GM06990 (cell line): ENCODE measurements around the gene TPH2.

Experiments used
- DNase-seq: peaks from one replicate; pipeline ENCODE4 v3.0.0-alpha.2; 2011; ENCODE audit not compliant: insufficient read length; ENCODE audit errors: extremely low read depth
- H3K27me3 ChIP-seq: replicated peaks from 2 replicates; pipeline ENCODE4 v1.6.0; 2011; ENCODE audit warnings: low read length; ENCODE audit not compliant: control insufficient read depth, insufficient read depth
- H3K36me3 ChIP-seq: 2 replicates; pipeline ENCODE4 v1.5.1; 2011; ENCODE audit warnings: low read length; ENCODE audit not compliant: control insufficient read depth, insufficient read depth
- H3K4me3 ChIP-seq: replicated peaks from 2 replicates; pipeline ENCODE4 v1.5.1; 2011; ENCODE audit warnings: low read depth, mild to moderate bottlenecking, control low read depth, low read length
- CTCF ChIP-seq: IDR thresholded peaks from 2 replicates; pipeline ENCODE4 v1.5.1; 2011; ENCODE audit warnings: low read length, control low read depth, mild to moderate bottlenecking, inconsistent platforms; ENCODE audit not compliant: insufficient read depth, poor library complexity, severe bottlenecking

The TPH2 gene

DNA sequence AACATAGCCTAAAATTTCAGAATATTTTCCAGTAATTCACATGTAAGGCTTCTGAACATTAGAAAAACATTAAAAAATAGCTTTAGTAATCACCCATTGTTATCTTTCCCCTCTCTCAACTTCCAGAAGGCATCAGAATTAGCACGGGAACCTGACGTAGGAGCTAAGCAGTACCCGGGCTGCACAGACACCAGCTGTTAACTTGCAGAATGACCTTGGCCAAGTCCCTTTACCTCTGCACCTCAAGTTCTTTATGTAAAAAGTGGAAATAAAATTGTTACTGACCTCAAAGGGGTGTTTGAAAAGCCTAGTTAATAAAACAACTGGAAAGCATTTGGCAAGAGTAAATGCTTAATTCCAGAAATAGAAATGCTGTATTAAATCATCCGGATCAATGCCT is 7.2 kb downstream of the TPH2 start:
- no peak for DNase-seq
- Histone ChIP-seq H3K36me3 (no peaks in the 10 kb centered on the region), H3K4me3 (no peak overlapping the region), H3K27me3 (no peaks in the 10 kb centered on the region; the same call in 1 of the 2 replicates)
- no peak for TF ChIP-seq CTCF

DNA sequence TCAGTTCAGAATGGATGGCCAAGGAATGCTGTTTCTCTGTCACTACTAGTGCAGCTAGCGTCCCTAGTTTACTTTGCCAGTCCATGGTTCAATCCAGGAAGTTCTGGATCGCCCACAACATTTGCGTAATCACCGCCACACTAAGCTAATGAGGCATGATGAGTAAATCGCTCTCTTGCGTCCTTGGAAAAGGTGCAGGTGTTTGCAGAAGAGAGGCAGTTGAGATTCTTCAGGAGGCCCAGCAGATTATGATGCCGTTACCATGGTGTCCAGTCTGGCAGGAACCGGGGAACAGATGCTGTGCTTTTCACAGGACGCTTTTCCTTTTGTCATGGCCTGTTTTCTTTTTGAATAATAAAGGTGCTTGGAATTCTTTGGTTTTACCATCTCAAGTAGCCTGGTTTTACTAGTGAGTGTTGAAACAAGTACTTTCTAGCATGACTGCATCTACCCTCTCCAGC is 9.0 kb downstream of the TPH2 start:
- Histone ChIP-seq H3K27me3 (no peaks in the 10 kb centered on the region; the same call in 1 of the 2 replicates), H3K4me3 (no peak overlapping the region), H3K36me3 (no peaks in the 10 kb centered on the region)
- no peak for DNase-seq
- no peak for TF ChIP-seq CTCF

DNA sequence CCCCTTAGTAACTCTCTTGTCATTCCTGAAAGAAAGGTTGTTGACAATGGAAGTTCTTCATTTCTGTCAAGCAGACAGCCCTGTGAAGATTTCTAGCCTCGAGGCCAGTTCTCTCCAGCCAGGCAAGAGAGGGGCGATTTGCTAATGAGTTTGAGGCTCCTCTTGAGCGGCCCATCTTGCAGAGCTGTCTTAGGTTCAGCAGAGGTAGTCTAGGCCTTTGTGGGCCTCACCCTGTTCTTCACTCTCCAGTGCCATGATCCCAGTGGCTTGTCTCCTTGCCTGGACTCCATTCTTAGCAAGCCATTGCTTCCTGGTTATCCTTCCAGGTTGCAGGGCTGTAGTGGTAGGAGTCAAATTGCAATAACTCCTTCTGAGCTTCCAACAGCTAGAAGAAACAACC is 9.7 kb downstream of the TPH2 start:
- no peak for DNase-seq
- Histone ChIP-seq H3K4me3 (no peak overlapping the region), H3K27me3 (no peaks in the 10 kb centered on the region; the same call in 1 of the 2 replicates), H3K36me3 (no peaks in the 10 kb centered on the region)
- no peak for TF ChIP-seq CTCF

DNA sequence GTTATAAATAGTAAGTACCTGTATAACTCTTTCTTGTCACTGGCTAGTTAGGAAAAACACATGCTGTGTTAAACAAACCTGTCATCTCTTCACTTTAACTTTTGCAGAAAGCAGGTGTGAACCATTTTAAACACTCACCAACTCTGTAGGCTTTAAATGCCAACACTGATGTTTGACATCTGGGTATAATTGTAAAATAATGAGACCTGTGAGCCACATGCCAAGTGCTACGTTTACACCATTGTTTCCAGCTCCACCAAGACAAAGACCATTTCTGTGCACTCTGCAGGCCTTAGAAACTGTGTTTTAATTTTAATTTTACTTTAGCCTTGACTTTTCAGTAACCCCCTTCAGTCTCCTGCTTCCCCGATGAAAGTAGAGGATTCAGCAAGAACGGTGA is 11.0 kb downstream of the TPH2 start:
- no peaks in the 10 kb centered on the region for H3K36me3 ChIP-seq
- H3K27me3 ChIP-seq = no peaks in the 10 kb centered on the region; the same call in 1 of the 2 replicates
- TF ChIP-seq CTCF = no peak
- H3K4me3 ChIP-seq = no peak overlapping the region
- no peak for DNase-seq

GRCh38 chr12:71950404-71950803 is 11.8 kb downstream of the TPH2 start:
- Histone ChIP-seq H3K27me3 (no peaks in the 10 kb centered on the region; the same call in 1 of the 2 replicates), H3K36me3 (no peaks in the 10 kb centered on the region), H3K4me3 (no peak overlapping the region)
- no peak for DNase-seq
- TF ChIP-seq CTCF = no peak

DNA sequence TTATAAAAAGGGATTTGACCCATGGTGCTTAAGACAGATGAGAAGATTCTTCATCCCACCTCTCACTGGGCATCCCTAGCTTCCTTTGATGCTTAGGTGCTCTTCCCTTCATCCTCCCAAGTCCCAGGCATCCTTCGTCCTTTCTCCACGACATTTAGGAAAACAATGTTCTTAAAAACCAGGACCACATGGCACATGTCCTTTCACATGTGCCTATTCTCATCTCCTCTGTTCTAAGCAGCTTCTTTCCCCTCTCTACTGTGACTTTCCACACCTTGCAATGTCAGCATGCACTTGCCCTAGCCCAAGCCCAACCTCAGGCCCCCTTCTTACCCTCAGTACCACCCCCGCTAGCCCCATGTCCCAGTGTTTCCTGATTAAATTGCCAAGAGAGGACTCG is 12.2 kb downstream of the TPH2 start:
- no peak for TF ChIP-seq CTCF
- no peaks in the 10 kb centered on the region for H3K27me3 ChIP-seq
- no peak overlapping the region for H3K4me3 ChIP-seq
- no peak for DNase-seq
- no peaks in the 10 kb centered on the region for H3K36me3 ChIP-seq
